ENCODE results near the gene RXFP4.

The RXFP4 gene

GRCh38 chr1:155961937-155962336 is 20.5 kb downstream of the RXFP4 start:
- DNase-seq (ENCODE audit: low spot score) = peak; percentile 75

- DNase-seq (ENCODE audit: low spot score) = peak; percentile 28
Observed at GRCh38 chr1:155962599-155963211, 21.3 kb downstream of the RXFP4 start.

- DNase-seq (ENCODE audit: low spot score) = peak; percentile 1
Observed at GRCh38 chr1:155964193-155964592, 22.8 kb downstream of the RXFP4 start.

- DNase-seq (ENCODE audit: low spot score) = no peak
Observed at GRCh38 chr1:155966135-155966534, 24.7 kb downstream of the RXFP4 start.

- DNase-seq (ENCODE audit: low spot score) = no peak
Observed at GRCh38 chr1:155966750-155967149, 25.3 kb downstream of the RXFP4 start.

GRCh38 chr1:155967341-155968050 is 26.1 kb downstream of the RXFP4 start:
- DNase-seq (ENCODE audit: low spot score) = peak; percentile 53

GRCh38 chr1:155968051-155968400 is 26.6 kb downstream of the RXFP4 start:
- no peak for DNase-seq (ENCODE audit: low spot score)

GRCh38 chr1:155968670-155969069 is 27.2 kb downstream of the RXFP4 start:
- DNase-seq (ENCODE audit: low spot score) = no peak

GRCh38 chr1:155969377-155969791 is 27.9 kb downstream of the RXFP4 start:
- DNase-seq (ENCODE audit: low spot score) = no peak

GRCh38 chr1:155970531-155971167 is 29.2 kb downstream of the RXFP4 start:
- peak; percentile 72 for DNase-seq (ENCODE audit: low spot score)

GRCh38 chr1:155971910-155972809 is 30.7 kb downstream of the RXFP4 start:
- no peak for DNase-seq (ENCODE audit: low spot score)

GRCh38 chr1:155973723-155974122 is 32.3 kb downstream of the RXFP4 start:
- DNase-seq (ENCODE audit: low spot score) = peak; percentile 80

GRCh38 chr1:155974208-155975115 is 33.0 kb downstream of the RXFP4 start:
- DNase-seq (ENCODE audit: low spot score) = peak; percentile 96

GRCh38 chr1:155975375-155976061 is 34.1 kb downstream of the RXFP4 start:
- no peak for DNase-seq (ENCODE audit: low spot score)

- peak; percentile 73 for DNase-seq (ENCODE audit: low spot score)
Observed at GRCh38 chr1:155976062-155976912, 34.8 kb downstream of the RXFP4 start.

- no peak for DNase-seq (ENCODE audit: low spot score)
Observed at GRCh38 chr1:155976913-155977689, 35.7 kb downstream of the RXFP4 start.

GRCh38 chr1:155977690-155978324 is 36.4 kb downstream of the RXFP4 start:
- DNase-seq (ENCODE audit: low spot score) = peak; percentile 50

GRCh38 chr1:155978325-155978972 is 37.0 kb downstream of the RXFP4 start, which contains the start of gene ARHGEF2:
Gene ARHGEF2, minus strand, starts transcription at chr1:155978547. Its CDS starts 120 bp downstream, at chr1:155978427.
- DNase-seq (ENCODE audit: low spot score) = peak; percentile 77
